GM18951 (cell line): ENCODE measurements around the gene ATP5ME.
"Not testable (repeated sequence)": the region's sequence is repeated elsewhere in the genome, so short reads cannot be mapped to it uniquely, and the experiment has no call there.

Experiments used
- POLR2A ChIP-seq: IDR thresholded peaks from 4 replicates; pipeline ENCODE4 v1.6.1; 2011; ENCODE audit warnings: mild to moderate bottlenecking; ENCODE audit not compliant: insufficient read length, insufficient read depth; ENCODE audit errors: extremely low read depth
- in situ Hi-C: fragments of 300-500 bp; cut with MboI; formaldehyde crosslinking; loops from one replicate; pipeline ENCODE4 v1.12.0; 2022; ENCODE audit warnings: low sequenced_read_pairs, mixed read lengths, inconsistent platforms; ENCODE audit not compliant: unreplicated experiment

The ATP5ME gene

GRCh38 chr4:699816-700580 lies 25.9 kb upstream of the ATP5ME start:
- in situ Hi-C loops: no loop called here
- TF ChIP-seq POLR2A: no peak

- in situ Hi-C loops: not testable (repeated sequence)
Observed at GRCh38 chr4:694341-694940, 20.4 kb upstream of the ATP5ME start.

GRCh38 chr4:692771-693554 lies 18.9 kb upstream of the ATP5ME start:
- TF ChIP-seq POLR2A: no peak
- in situ Hi-C loops: no loop called here

DNA sequence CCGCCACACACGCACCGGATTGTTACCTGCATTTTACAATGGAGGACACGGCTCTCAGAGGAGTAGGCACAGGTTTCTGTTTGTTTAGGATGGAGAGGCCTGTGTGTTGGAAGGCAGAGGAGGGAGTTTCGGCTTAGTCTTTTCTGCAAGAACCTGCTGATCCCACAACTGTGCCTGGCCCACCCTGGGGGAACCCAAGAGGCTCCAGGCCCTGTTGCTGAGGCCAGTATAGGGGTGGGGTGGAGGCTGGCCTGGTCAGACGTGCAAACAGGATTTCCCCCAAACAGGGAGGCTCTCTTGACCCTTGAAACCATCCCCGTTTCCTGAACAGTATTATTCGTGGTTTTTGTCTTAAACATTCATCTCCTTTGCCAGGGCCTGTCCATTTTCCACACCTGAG lies 15.6 kb upstream of the ATP5ME start:
- in situ Hi-C loops: no loop called here
- TF ChIP-seq POLR2A: no peak

DNA sequence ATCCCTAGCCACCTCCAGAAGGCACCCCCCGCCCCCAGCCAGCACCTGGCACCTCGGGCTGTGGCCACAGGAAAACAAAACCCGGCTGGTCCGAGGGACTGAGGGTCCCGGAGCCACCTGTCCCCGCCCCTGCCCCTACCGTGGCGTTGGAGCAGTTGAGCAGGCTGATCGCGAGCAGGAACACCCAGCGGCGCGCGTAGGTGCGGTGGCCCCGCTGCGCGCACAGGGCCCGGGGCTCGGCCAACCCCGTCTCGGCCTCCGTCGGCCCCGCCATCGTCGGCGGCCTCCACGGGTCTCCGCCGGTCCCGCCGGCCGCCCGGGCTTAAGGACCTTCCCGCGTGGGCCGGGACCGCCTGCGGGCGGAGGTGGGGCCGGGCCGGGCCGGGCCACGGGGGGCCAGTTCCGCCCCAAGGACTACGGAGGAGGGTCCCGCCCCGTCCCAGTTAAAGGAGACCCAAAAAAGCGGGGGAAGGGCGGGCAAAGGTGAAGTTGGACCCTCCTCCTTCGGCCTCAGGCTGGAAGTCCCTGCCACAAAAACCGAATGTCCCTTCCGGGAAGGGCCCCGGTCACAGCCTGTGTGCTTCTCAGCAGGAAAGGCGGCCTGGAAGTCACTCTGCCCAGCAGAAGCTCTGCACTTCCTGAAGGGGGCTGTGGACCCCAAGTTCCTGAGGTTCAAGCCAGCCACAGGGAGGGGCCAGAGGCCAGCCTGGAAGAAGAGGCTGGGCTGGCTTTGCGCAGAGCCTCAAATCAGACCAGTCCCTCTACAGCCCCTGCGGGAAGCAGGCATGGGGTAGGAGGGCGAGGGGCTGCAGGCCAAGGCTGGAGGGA lies 15.0 kb upstream of the ATP5ME start, which contains the start of gene SLC49A3:
SLC49A3 (minus strand) TSS at position 298 of the 828 bp plus-strand sequence; CDS start at position 274, 24 bp downstream.
- TF ChIP-seq POLR2A: no peak
- in situ Hi-C loops: no loop called here

DNA sequence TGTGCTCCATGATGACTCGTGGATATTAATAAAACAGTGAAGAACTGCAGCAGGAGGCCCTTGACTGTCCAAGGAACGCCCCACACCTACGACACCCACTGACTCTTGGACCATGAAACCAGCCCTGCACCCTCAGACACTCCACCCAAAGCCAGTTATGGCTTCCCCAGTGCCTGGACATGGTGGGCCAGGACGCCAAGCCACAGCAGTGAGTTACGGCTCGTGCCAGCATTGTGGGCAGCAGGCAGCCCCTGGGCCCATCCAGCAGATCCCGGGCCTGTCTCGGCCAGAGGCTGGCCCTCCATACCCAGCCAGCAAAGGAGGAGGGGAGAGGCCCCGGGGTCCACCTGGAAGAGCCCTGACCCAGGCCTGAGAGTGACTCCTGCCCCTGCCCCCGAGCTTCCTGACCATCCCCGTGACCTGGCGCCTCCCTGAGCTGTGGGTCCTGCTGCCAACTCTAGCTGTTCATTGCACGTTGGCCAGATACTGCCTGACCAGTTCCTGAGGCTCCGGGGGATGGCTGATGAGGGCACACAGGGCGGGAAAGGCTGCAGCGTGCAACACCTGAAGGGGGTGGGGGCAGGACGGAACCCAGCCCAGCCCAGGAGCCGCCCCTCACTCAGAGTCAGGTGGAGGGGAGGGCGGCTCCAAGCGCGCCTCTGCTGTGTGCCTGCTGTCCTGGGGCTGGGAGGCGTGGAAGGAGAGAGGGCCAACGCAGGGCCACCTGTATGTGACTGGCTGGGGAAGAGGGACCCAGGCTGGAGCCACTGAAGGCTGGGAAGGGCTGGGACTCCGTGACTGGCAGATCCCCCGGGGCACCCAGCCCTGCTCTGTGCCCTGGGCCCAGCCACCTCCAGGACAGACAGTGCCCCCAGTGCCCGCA lies 14.1 kb upstream of the ATP5ME start:
- TF ChIP-seq POLR2A: no peak
- in situ Hi-C loops: no loop called here

GRCh38 chr4:687048-687970 lies 13.2 kb upstream of the ATP5ME start:
- TF ChIP-seq POLR2A: no peak

GRCh38 chr4:686413-687040 lies 12.5 kb upstream of the ATP5ME start:
- in situ Hi-C loops: no loop called here
- TF ChIP-seq POLR2A: no peak

More at GRCh38 chr4:687048-687970, 13.2 kb upstream of the ATP5ME start:
- in situ Hi-C loops: no loop called here

- TF ChIP-seq POLR2A: no peak
- in situ Hi-C loops: no loop called here
Observed at GRCh38 chr4:685679-686412, 11.8 kb upstream of the ATP5ME start.

- in situ Hi-C loops: no loop called here
- no peak for TF ChIP-seq POLR2A
Observed at GRCh38 chr4:684623-685327, 10.7 kb upstream of the ATP5ME start.
